Activated CD4-positive, CD25-positive, alpha-beta regulatory T cell treated with anti-CD3 and anti-CD28 coated beads, Interleukin-2, amount 50 U/mL, for 16 hours (primary cell): Measurements from ENCODE around the gene ZIM2.

Experiments used
- DNase-seq: peaks from one replicate; pipeline ENCODE4 v3.0.0-alpha.2; 2020; ENCODE audit warnings: low read depth, low spot score

The ZIM2 gene

GRCh38 chr19:56808717-56809392 is 31.7 kb downstream of the ZIM2 start:
- no peak for DNase-seq

- no peak for DNase-seq
These were observed 33.9 kb downstream of the ZIM2 start for GRCh38 chr19:56806639-56807038.

GRCh38 chr19:56778351-56778750 is 62.2 kb downstream of the ZIM2 start:
- DNase-seq: no peak

GRCh38 chr19:56769650-56770049 is 70.9 kb downstream of the ZIM2 start:
- no peak for DNase-seq

- no peak for DNase-seq
These were observed 75.4 kb downstream of the ZIM2 start for GRCh38 chr19:56765137-56765536.

- no peak for DNase-seq
These were observed 76.3 kb downstream of the ZIM2 start for GRCh38 chr19:56764196-56764695.

GRCh38 chr19:56760842-56761241 is 79.7 kb downstream of the ZIM2 start:
- DNase-seq: no peak

- DNase-seq: no peak
These were observed 81.0 kb downstream of the ZIM2 start for GRCh38 chr19:56759531-56759930.

- no peak for DNase-seq
These were observed 89.4 kb downstream of the ZIM2 start for GRCh38 chr19:56751078-56751489.

- DNase-seq: no peak
These were observed 89.9 kb downstream of the ZIM2 start for GRCh38 chr19:56750658-56751057.

- DNase-seq: no peak
These were observed 92.1 kb downstream of the ZIM2 start for GRCh38 chr19:56748378-56748777.

- no peak for DNase-seq
These were observed 94.2 kb downstream of the ZIM2 start for GRCh38 chr19:56746367-56746766.

- no peak for DNase-seq
These were observed 100.0 kb downstream of the ZIM2 start for GRCh38 chr19:56740501-56740900.

- no peak for DNase-seq
These were observed 104.0 kb downstream of the ZIM2 start for GRCh38 chr19:56736571-56736970.

- no peak for DNase-seq
These were observed 107.5 kb downstream of the ZIM2 start for GRCh38 chr19:56732976-56733375.

- no peak for DNase-seq
These were observed 112.8 kb downstream of the ZIM2 start for GRCh38 chr19:56727677-56728076.

GRCh38 chr19:56725829-56726424 is 114.6 kb downstream of the ZIM2 start:
- no peak for DNase-seq
